ENCODE measurements around the gene TAS1R3.
A peak's percentile ranks its signal among the peaks of the same experiment; 100 is the strongest.

TAS1R3 gene

GRCh38 chr1:1285611-1286311 lies 45.3 kb upstream of the TAS1R3 start:
- DNase-seq (ENCODE audit: extremely low spot score) = no peak
- ChIA-PET CTCF (no interaction called here), POLR2A (interaction anchor here (2.1 kb wide), 1 partner anchor 12 kb away, joined by 8 read pairs; the partner anchor contains the start of gene UBE2J2)
- TF ChIP-seq ZNF384 (IDR thresholded peaks at IDR 0.05) = no peak

GRCh38 chr1:1286313-1287261 lies 44.5 kb upstream of the TAS1R3 start:
- DNase-seq (ENCODE audit: extremely low spot score) = no peak
- no peak for TF ChIP-seq ARNT (IDR thresholded peaks at IDR 0.05)
- no peak for TF ChIP-seq FOXK2 (IDR thresholded peaks at IDR 0.05)
- TF ChIP-seq ZNF384 (IDR thresholded peaks at IDR 0.05) = no peak
- TF ChIP-seq L3MBTL2 (conservative IDR thresholded peaks at IDR 0.05) = no peak
- TF ChIP-seq BHLHE40 (IDR thresholded peaks at IDR 0.05; ENCODE audit: borderline replicate concordance) = no peak
- no peak for TF ChIP-seq ELF4 (IDR thresholded peaks at IDR 0.05)
- no peak for TF ChIP-seq SP1 (IDR thresholded peaks at IDR 0.05)
- no peak for TF ChIP-seq TARDBP (IDR thresholded peaks at IDR 0.05)
- POLR2A ChIA-PET = interaction anchor here (2.1 kb wide), 1 partner anchor 13 kb away, joined by 8 read pairs; the partner anchor contains the start of gene UBE2J2
- CTCF ChIA-PET = no interaction called here

- CTCF ChIA-PET = no interaction called here
- DNase-seq (ENCODE audit: extremely low spot score) = no peak
- no peak for TF ChIP-seq HDGF (IDR thresholded peaks at IDR 0.05; ENCODE audit: borderline replicate concordance)
- TF ChIP-seq ARNT (IDR thresholded peaks at IDR 0.05) = no peak
- no peak for TF ChIP-seq CTBP1 (IDR thresholded peaks at IDR 0.05; ENCODE audit: borderline replicate concordance)
- TF ChIP-seq BHLHE40 (IDR thresholded peaks at IDR 0.05; ENCODE audit: borderline replicate concordance) = no peak
- POLR2A ChIA-PET = no interaction called here
These were observed 43.6 kb upstream of the TAS1R3 start for GRCh38 chr1:1287288-1288110.

- ChIA-PET POLR2A (interaction anchor here (0.8 to 1.0 kb wide), 2 partner anchors 17 to 291 kb away, joined by 3 to 4 read pairs; partner anchors contain the start of gene UBE2J2), CTCF (interaction anchor here (0.7 to 2.4 kb wide), 3 partner anchors 10 to 938 kb away, joined by 3 to 9 read pairs (median 5); partner anchors contain the start of gene SKI)
- DNase-seq (ENCODE audit: extremely low spot score) = peak; percentile 82
- TF ChIP-seq ARNT (IDR thresholded peaks at IDR 0.05) (no peak), HDGF (IDR thresholded peaks at IDR 0.05; ENCODE audit: borderline replicate concordance) (peak; percentile 86; the same call in 1 of the 2 replicates), TARDBP (IDR thresholded peaks at IDR 0.05) (no peak)
These were observed 40.8 kb upstream of the TAS1R3 start for GRCh38 chr1:1290238-1290731.

GRCh38 chr1:1291023-1291528 lies 40.0 kb upstream of the TAS1R3 start:
- POLR2A ChIA-PET = interaction anchor here (0.8 to 1.5 kb wide), 3 partner anchors 10 to 292 kb away, joined by 3 to 4 read pairs (median 3); partner anchors contain the start of gene UBE2J2
- CTCF ChIA-PET = interaction anchor here (0.6 to 2.4 kb wide), 6 partner anchors 9 to 169 kb away, joined by 3 to 9 read pairs (median 4); no protein-coding TSS in a partner anchor
- no peak for TF ChIP-seq LEF1 (IDR thresholded peaks at IDR 0.05; ENCODE audit: borderline replicate concordance)
- no peak for TF ChIP-seq FOXM1 (IDR thresholded peaks at IDR 0.05; ENCODE audit: borderline replicate concordance)
- TF ChIP-seq FOXA1 (IDR thresholded peaks at IDR 0.05) = no peak
- no peak for TF ChIP-seq NFRKB (IDR thresholded peaks at IDR 0.05)
- TF ChIP-seq PKNOX1 (IDR thresholded peaks at IDR 0.05) = no peak
- TF ChIP-seq TARDBP (IDR thresholded peaks at IDR 0.05) = no peak
- TF ChIP-seq L3MBTL2 (conservative IDR thresholded peaks at IDR 0.05) = no peak
- TF ChIP-seq ELF4 (IDR thresholded peaks at IDR 0.05) = no peak
- no peak for DNase-seq (ENCODE audit: extremely low spot score)

- CTCF ChIA-PET = interaction anchor here (0.6 to 2.4 kb wide), 8 partner anchors 9 to 171 kb away, joined by 3 to 9 read pairs (median 3); no protein-coding TSS in a partner anchor
- TF ChIP-seq HDGF (IDR thresholded peaks at IDR 0.05; ENCODE audit: borderline replicate concordance) = peak; percentile 85; the same call in 1 of the 2 replicates
- no peak for TF ChIP-seq SUZ12 (IDR thresholded peaks at IDR 0.05)
- TF ChIP-seq SP1 (IDR thresholded peaks at IDR 0.05) = no peak
- DNase-seq (ENCODE audit: extremely low spot score) = peak; percentile 75
- POLR2A ChIA-PET = interaction anchor here (1.0 to 1.5 kb wide), 3 partner anchors 9 to 19 kb away, joined by 3 to 4 read pairs (median 3); partner anchors contain the start of gene UBE2J2
These were observed 39.3 kb upstream of the TAS1R3 start for GRCh38 chr1:1291548-1292441.
